ENCODE measurements around the gene SAA4.

Gene SAA4, protein sequence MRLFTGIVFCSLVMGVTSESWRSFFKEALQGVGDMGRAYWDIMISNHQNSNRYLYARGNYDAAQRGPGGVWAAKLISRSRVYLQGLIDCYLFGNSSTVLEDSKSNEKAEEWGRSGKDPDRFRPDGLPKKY

DNA sequence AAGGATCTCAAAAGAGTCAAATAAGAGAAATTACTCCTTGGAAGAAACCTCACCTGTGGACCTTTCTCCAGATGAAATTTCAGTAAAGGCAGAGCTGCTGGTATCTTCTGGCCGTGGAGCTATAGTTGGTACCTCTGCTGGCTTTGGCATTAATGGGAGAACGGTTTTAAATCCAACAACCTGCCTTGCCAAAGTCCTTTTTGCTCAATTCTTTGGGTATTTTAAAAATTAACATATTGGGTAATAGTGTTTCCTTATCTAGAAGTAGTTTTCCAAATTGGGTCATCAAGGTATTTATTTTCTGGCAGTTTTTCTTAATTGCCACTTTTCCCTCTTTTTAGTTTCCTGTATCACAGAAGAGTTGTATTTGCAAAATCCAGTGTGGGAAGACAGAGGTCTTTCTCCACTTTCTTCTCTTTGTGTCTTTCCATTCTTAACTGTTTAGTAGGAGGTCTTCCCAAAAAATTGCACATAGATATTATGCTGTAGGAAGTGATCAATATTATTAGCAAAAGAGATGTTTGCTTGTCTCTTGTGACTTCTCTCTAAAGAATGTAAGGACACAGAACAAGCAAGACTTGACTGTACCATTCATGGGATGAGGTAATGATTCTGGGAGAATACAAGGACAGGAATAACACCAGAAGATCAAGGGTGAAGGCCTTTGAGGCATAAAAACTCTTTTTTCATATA is at the start of gene SAA4:
Gene SAA4 (minus strand): TSS at position 139 of the 693 bp plus-strand sequence. CDS start 876 bp downstream, outside the sequence.
- ChIA-PET POLR2A (no interaction called here), CTCF (interaction anchor here (0.6 kb wide), 1 partner anchor 648 kb away, joined by 3 read pairs; no protein-coding TSS in a partner anchor)
- H3K36me3 ChIP-seq (ENCODE audit: control insufficient read depth in 2 of 2, insufficient read depth in 1 of 2, low read length in 2 of 2): no peaks in the 10 kb centered on the region
- H3K27ac ChIP-seq (ENCODE audit: extremely low read depth, low read depth, low read length): no peak within 1 kb of the TSS
- TF ChIP-seq ZNF169 (tag by site-specific recombination; IDR thresholded peaks at IDR 0.05) (no peak), ZNF654 (tag by site-specific recombination; IDR thresholded peaks at IDR 0.05; ENCODE audit: low read depth) (no peak), REPIN1 (tag by site-specific recombination; IDR thresholded peaks at IDR 0.05; ENCODE audit: low read depth) (no peak), ZNF658 (tag by site-specific recombination; IDR thresholded peaks at IDR 0.05) (no peak), ZNF530 (tag by site-specific recombination; IDR thresholded peaks at IDR 0.05; ENCODE audit: low read depth) (no peak), ZNF202 (tag by site-specific recombination; IDR thresholded peaks at IDR 0.05; ENCODE audit: borderline replicate concordance) (no peak), ZNF16 (tag by site-specific recombination; IDR thresholded peaks at IDR 0.05; ENCODE audit: low read depth) (no peak), ZNF76 (tag by site-specific recombination; IDR thresholded peaks at IDR 0.05; ENCODE audit: borderline replicate concordance, low read depth) (no peak), ZNF510 (tag by site-specific recombination; IDR thresholded peaks at IDR 0.05; ENCODE audit: insufficient replicate concordance) (no peak)
- TF ChIP-seq, protein P1, sequence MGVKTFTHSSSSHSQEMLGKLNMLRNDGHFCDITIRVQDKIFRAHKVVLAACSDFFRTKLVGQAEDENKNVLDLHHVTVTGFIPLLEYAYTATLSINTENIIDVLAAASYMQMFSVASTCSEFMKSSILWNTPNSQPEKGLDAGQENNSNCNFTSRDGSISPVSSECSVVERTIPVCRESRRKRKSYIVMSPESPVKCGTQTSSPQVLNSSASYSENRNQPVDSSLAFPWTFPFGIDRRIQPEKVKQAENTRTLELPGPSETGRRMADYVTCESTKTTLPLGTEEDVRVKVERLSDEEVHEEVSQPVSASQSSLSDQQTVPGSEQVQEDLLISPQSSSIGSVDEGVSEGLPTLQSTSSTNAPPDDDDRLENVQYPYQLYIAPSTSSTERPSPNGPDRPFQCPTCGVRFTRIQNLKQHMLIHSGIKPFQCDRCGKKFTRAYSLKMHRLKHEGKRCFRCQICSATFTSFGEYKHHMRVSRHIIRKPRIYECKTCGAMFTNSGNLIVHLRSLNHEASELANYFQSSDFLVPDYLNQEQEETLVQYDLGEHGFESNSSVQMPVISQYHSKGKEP (tag by site-specific recombination; IDR thresholded peaks at IDR 0.05): no peak
- TF ChIP-seq, protein P2, sequence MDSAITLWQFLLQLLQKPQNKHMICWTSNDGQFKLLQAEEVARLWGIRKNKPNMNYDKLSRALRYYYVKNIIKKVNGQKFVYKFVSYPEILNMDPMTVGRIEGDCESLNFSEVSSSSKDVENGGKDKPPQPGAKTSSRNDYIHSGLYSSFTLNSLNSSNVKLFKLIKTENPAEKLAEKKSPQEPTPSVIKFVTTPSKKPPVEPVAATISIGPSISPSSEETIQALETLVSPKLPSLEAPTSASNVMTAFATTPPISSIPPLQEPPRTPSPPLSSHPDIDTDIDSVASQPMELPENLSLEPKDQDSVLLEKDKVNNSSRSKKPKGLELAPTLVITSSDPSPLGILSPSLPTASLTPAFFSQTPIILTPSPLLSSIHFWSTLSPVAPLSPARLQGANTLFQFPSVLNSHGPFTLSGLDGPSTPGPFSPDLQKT (IDR thresholded peaks at IDR 0.05; ENCODE audit: borderline replicate concordance, low read depth, low read length): no peak
- TF ChIP-seq, protein P3, sequence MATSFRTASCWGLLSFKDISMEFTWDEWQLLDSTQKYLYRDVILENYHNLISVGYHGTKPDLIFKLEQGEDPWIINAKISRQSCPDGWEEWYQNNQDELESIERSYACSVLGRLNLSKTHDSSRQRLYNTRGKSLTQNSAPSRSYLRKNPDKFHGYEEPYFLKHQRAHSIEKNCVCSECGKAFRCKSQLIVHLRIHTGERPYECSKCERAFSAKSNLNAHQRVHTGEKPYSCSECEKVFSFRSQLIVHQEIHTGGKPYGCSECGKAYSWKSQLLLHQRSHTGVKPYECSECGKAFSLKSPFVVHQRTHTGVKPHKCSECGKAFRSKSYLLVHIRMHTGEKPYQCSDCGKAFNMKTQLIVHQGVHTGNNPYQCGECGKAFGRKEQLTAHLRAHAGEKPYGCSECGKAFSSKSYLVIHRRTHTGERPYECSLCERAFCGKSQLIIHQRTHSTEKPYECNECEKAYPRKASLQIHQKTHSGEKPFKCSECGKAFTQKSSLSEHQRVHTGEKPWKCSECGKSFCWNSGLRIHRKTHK (tag by site-specific recombination; IDR thresholded peaks at IDR 0.05): no peak
- no peaks in the 10 kb centered on the region for H3K4me1 ChIP-seq (ENCODE audit: control insufficient read depth, insufficient read depth, low read length)
- no peaks in the 10 kb centered on the region for H3K9me3 ChIP-seq (ENCODE audit: control insufficient read depth, insufficient read depth, low read depth, low read length)
- no peak within 1 kb of the TSS for H3K4me3 ChIP-seq (ENCODE audit: low read depth, low read length)

DNA sequence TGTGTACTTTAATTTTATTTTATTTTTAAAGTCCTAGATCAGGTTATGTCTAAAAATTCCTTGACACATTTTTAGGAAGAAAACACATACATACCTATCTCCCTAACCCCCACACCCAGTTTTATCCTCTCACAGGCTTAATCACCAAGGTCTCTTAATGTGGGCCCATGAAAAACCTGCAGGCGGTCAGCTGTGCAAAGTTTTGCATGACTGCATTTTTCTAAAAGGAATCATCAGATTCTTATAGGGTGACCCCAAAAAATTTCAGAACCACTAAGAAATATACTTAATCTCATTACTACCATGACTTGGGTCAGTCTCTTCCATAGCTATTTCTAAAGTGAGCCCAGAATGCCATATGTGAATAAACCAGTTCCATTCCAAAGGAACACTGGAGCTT is 49.2 kb upstream of the SAA4 start:
- Histone ChIP-seq H3K4me3 (ENCODE audit: low read depth, low read length) (no peak overlapping the region), H3K27ac (ENCODE audit: extremely low read depth, low read depth, low read length) (no peak overlapping the region), H3K4me1 (ENCODE audit: control insufficient read depth, insufficient read depth, low read length) (no peaks in the 10 kb centered on the region), H3K9me3 (ENCODE audit: control insufficient read depth, insufficient read depth, low read depth, low read length) (no peaks in the 10 kb centered on the region), H3K36me3 (ENCODE audit: control insufficient read depth in 2 of 2, insufficient read depth in 1 of 2, low read length in 2 of 2) (peaks cover 7 to 87% of the 10 kb centered on the region in 2 experiments)
- TF ChIP-seq ZFP69B (tag by site-specific recombination; IDR thresholded peaks at IDR 0.05) (no peak), ZNF473 (tag by site-specific recombination; IDR thresholded peaks at IDR 0.05) (no peak), GLIS1 (tag by site-specific recombination; IDR thresholded peaks at IDR 0.05) (no peak), ZNF596 (tag by site-specific recombination; IDR thresholded peaks at IDR 0.05) (no peak), ZBTB20 (tag by site-specific recombination; IDR thresholded peaks at IDR 0.05) (no peak), ZSCAN23 (tag by site-specific recombination; IDR thresholded peaks at IDR 0.05) (no peak), ZNF837 (tag by site-specific recombination; IDR thresholded peaks at IDR 0.05) (no peak), ZNF2 (tag by site-specific recombination; IDR thresholded peaks at IDR 0.05) (no peak), ZNF658 (tag by site-specific recombination; IDR thresholded peaks at IDR 0.05) (no peak), ZNF223 (tag by site-specific recombination; IDR thresholded peaks at IDR 0.05) (no peak), IKZF3 (tag by site-specific recombination; IDR thresholded peaks at IDR 0.05) (no peak), ZNF37A (tag by site-specific recombination; IDR thresholded peaks at IDR 0.05) (no peak), ZFP37 (tag by site-specific recombination; IDR thresholded peaks at IDR 0.05) (no peak), ZNF549 (tag by site-specific recombination; IDR thresholded peaks at IDR 0.05) (no peak)
- TF ChIP-seq, protein P4, sequence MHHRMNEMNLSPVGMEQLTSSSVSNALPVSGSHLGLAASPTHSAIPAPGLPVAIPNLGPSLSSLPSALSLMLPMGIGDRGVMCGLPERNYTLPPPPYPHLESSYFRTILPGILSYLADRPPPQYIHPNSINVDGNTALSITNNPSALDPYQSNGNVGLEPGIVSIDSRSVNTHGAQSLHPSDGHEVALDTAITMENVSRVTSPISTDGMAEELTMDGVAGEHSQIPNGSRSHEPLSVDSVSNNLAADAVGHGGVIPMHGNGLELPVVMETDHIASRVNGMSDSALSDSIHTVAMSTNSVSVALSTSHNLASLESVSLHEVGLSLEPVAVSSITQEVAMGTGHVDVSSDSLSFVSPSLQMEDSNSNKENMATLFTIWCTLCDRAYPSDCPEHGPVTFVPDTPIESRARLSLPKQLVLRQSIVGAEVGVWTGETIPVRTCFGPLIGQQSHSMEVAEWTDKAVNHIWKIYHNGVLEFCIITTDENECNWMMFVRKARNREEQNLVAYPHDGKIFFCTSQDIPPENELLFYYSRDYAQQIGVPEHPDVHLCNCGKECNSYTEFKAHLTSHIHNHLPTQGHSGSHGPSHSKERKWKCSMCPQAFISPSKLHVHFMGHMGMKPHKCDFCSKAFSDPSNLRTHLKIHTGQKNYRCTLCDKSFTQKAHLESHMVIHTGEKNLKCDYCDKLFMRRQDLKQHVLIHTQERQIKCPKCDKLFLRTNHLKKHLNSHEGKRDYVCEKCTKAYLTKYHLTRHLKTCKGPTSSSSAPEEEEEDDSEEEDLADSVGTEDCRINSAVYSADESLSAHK (tag by site-specific recombination; IDR thresholded peaks at IDR 0.05): no peak
- POLR2A ChIA-PET: no interaction called here
- CTCF ChIA-PET: interaction anchor here (0.6 kb wide), 3 partner anchors 10 to 567 kb away, joined by 4 to 5 read pairs (median 5); no protein-coding TSS in a partner anchor

Measured in HEK293 (cell line).